K562 (cell line): ENCODE data around the gene ITIH3. TPM values are rescaled to one million over a fixed set of nuclear protein-coding genes. Genes with fewer than 3 reads are reported as not detected.

ENCODE experiments used
- ATAC-seq: fragments of 200-7000 bp; cut with Tn5 transposase; 3 replicates; pipeline ENCODE4 v1.9.1; 2020; ENCODE audit warnings: moderate library complexity
- BruUV-seq: library from RNA; stranded (reverse); fragments of 400-500 nt; replicated peaks from 2 replicates; lab custom pipeline; 2021; lab: Mats Ljungman, UMichigan
- CTCF ChIA-PET: fragments of 300-600 bp; formaldehyde crosslinking; extraction: SDS; loops from one replicate; lab custom pipeline; 2021; ENCODE audit warnings: low intra/inter-chr PET ratio; lab: Yijun Ruan, JAX
- POLR2A ChIA-PET: fragments of 300-600, 350-650 bp; sonication (Branson Sonifier 250); formaldehyde crosslinking; extraction: SDS; loops from one replicate; lab custom pipeline; 2021; ENCODE audit warnings: antibody characterized with exemption, inconsistent platforms; lab: Yijun Ruan, JAX
- DNase-seq, 4 experiments: peaks; one replicate each; pipeline versions ENCODE4 v3.0.0 to v3.0.0-alpha.2; 2011 to 2018; ENCODE audit warnings: low spot score in 3 of 4, mixed read lengths in 3 of 4; ENCODE audit errors: extremely low read depth in 1 of 4
- FAIRE-seq: peaks from 2 replicates; lab custom pipeline; 2011; peaks lifted over from hg19 to GRCh38; lab: Jason Lieb, UNC
- H2AFZ ChIP-seq: 2 replicates; pipeline ENCODE4 v1.6.0; 2011; ENCODE audit warnings: low read depth, low read length, control low read depth, inconsistent platforms
- H3K27ac ChIP-seq: fragments of 200-600 bp; 3 replicates; pipeline ENCODE4 v1.8.0; 2011; ENCODE audit warnings: low read depth, mild to moderate bottlenecking, control low read depth, inconsistent platforms, low read length, moderate library complexity, mixed read lengths; ENCODE audit errors: extremely low read depth
- H3K27me3 ChIP-seq, 2 experiments: fragments of 300-600 bp in 1 of 2; 2 replicates in 1 of 2; 3 replicates in 1 of 2; pipeline versions ENCODE4 v1.6.0 to v1.8.0; 2011; ENCODE audit warnings: inconsistent platforms in 2 of 2, low read length in 2 of 2, mild to moderate bottlenecking in 1 of 2, mixed read lengths in 1 of 2, moderate library complexity in 1 of 2; ENCODE audit not compliant: control insufficient read depth in 2 of 2, insufficient read depth in 2 of 2
- H3K36me3 ChIP-seq: fragments of 300-600 bp; 3 replicates; pipeline ENCODE4 v1.8.0; 2011; ENCODE audit warnings: mild to moderate bottlenecking, low read length, inconsistent platforms; ENCODE audit not compliant: control insufficient read depth, insufficient read depth
- H3K4me1 ChIP-seq, 2 experiments: fragments of 200-600 bp in 1 of 2; replicated peaks in 1 of 2; 2 replicates in 1 of 2; 3 replicates in 1 of 2; pipeline versions ENCODE4 v1.5.1 to v1.8.0; 2011; ENCODE audit warnings: inconsistent platforms in 2 of 2, low read length in 2 of 2, mild to moderate bottlenecking in 1 of 2, mixed read lengths in 1 of 2, moderate library complexity in 1 of 2; ENCODE audit not compliant: control insufficient read depth in 2 of 2, insufficient read depth in 2 of 2
- H3K4me2 ChIP-seq: 2 replicates; pipeline ENCODE4 v1.6.1; 2011; ENCODE audit warnings: low read length, control low read depth, inconsistent platforms, mixed read lengths; ENCODE audit not compliant: insufficient read depth
- H3K4me3 ChIP-seq: fragments of 200-600 bp; sonication (generic), shearing (Covaris generic); 2 replicates; pipeline ENCODE4 v1.5.1; 2016; ENCODE audit warnings: control low read depth, inconsistent platforms
- H3K79me2 ChIP-seq: fragments of 200-600 bp; 3 replicates; pipeline ENCODE4 v1.8.0; 2011; ENCODE audit warnings: low read length, inconsistent platforms; ENCODE audit not compliant: control insufficient read depth, insufficient read depth
- H3K9ac ChIP-seq, 2 experiments: 2 replicates each; pipeline versions ENCODE4 v1.6.0 to v1.6.1; 2011; ENCODE audit warnings: low read depth in 2 of 2, low read length in 2 of 2, control low read depth in 1 of 2, inconsistent platforms in 1 of 2, mild to moderate bottlenecking in 1 of 2, mixed read lengths in 1 of 2; ENCODE audit not compliant: insufficient read depth in 1 of 2
- H3K9me1 ChIP-seq: one replicate; pipeline ENCODE4 v1.6.0; 2011; ENCODE audit warnings: inconsistent platforms, mild to moderate bottlenecking, low read length, moderate library complexity; ENCODE audit not compliant: control insufficient read depth, insufficient read depth
- H3K9me3 ChIP-seq: replicated peaks from 2 replicates; pipeline ENCODE4 v1.5.1; 2011; ENCODE audit warnings: low read depth, low read length, inconsistent platforms; ENCODE audit not compliant: control insufficient read depth, insufficient read depth
- H4K20me1 ChIP-seq: replicated peaks from 2 replicates; pipeline ENCODE4 v1.6.1; 2011; ENCODE audit warnings: low read length, inconsistent platforms, mixed read lengths; ENCODE audit not compliant: control insufficient read depth, insufficient read depth
- CCAR2 ChIP-seq: fragments of 200-400 bp; formaldehyde crosslinking; IDR thresholded peaks from 2 replicates; pipeline ENCODE4 v1.6.1; 2017; ENCODE audit warnings: mild to moderate bottlenecking, low read depth, low read length
- ERF ChIP-seq: fragments of 450-650 bp; formaldehyde crosslinking; IDR thresholded peaks from 2 replicates; pipeline ENCODE4 v1.4.0; 2020; ENCODE audit warnings: mild to moderate bottlenecking, mixed read lengths
- HMGN3 ChIP-seq: IDR thresholded peaks from 2 replicates; pipeline ENCODE4 v1.6.1; 2011; ENCODE audit warnings: borderline replicate concordance, low read depth, mild to moderate bottlenecking, mixed read lengths, low read length; ENCODE audit not compliant: insufficient read length; ENCODE audit errors: extremely low read depth
- KAT8 ChIP-seq: fragments of 450-650 bp; IDR thresholded peaks from 2 replicates; pipeline ENCODE4 v1.6.1; 2016; ENCODE audit warnings: low read depth, mild to moderate bottlenecking
- WGBS: fragments of 100-300 bp; shearing (Covaris generic); methylation state at CpG from one replicate; pipeline ENCODE4 v1.1.6; 2016; ENCODE audit warnings: low coverage, mixed read lengths; ENCODE audit not compliant: insufficient coverage; ENCODE audit errors: missing lambda C conversion rate; 5-methylcytosine and 5-hydroxymethylcytosine counted together
- in situ Hi-C: fragments of 300-500 bp; cut with MboI; formaldehyde crosslinking; loops from 4 replicates; pipeline ENCODE4 v1.15.0; 2018; ENCODE audit warnings: inconsistent platforms, mixed read lengths
- intact Hi-C: fragments of 100-400 bp; cut with micrococcal nuclease; formaldehyde crosslinking; loops from 2 replicates; pipeline ENCODE4 v1.14.2; 2022
- polyA plus RNA-seq, 8 experiments: library from polyadenylated mRNA; depleted of rRNA in 4 of 8; stranded (reverse) in 5 of 8; unstranded in 3 of 8; fragments of >200 nt; fragmentation: Nextera tagmentation in 2 of 8; fragmentation: Illumina TruSeq in 1 of 8; extraction: Ambion mirVana in 2 of 8; extraction: Trizol in 1 of 8; gene quantifications; 2 replicates each; pipeline versions ENCODE4 v1.2.1 to v1.2.3, GENCODE V29; 2011 to 2014; ENCODE audit warnings: inconsistent platforms in 1 of 8, missing spikeins in 1 of 8
- total RNA-seq, 7 experiments: library from RNA; depleted of rRNA in 6 of 7; stranded (reverse); fragments of >200 nt in 6 of 7; fragmentation: Illumina TruSeq in 2 of 7; extraction: Trizol in 2 of 7; gene quantifications; 2 replicates each; pipeline versions ENCODE4 v1.2.1 to v1.2.3, GENCODE V29; 2011 to 2021; ENCODE audit warnings: low replicate concordance in 1 of 7
- TF ChIP-seq, protein P1 (sequence below): sonication (generic); formaldehyde crosslinking; IDR thresholded peaks from 2 replicates; pipeline ENCODE4 v1.8.1; 2023; ENCODE audit warnings: mild to moderate bottlenecking, missing genetic modification reagents
- TF ChIP-seq, protein P2 (sequence below): fragments of 450-650 bp; IDR thresholded peaks from 2 replicates; pipeline ENCODE4 v1.6.1; 2016

ITIH3 gene
- total and polyA plus RNA-seq, 9 of the 15 experiments (the other 6 are each of a cell fraction or from before 2014, with no cell fraction given), result 0.07 to 0.35 TPM; not detected in 7

DNA sequence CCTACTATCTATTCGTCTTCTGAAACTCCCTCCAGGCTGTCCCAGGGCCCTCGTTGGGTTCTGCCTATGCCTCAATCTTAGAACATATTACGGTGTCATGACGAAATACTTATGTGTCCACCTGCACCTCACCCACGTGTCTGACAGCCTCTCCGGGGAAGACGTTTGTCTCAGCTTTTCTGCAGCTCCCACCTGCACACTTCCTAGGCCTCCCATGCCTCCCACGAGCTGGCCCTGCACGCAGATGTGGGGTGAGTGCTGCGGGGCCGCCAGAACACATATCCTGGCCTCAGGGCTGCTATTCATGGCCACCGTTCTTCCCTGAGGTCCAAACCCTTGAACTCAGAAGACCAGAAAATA lies 47.4 kb downstream of the ITIH3 start (continued):
- TF ChIP-seq HMGN3 (no peak), ERF (CRISPR knock-in tag) (no peak)
- TF ChIP-seq, protein P1, sequence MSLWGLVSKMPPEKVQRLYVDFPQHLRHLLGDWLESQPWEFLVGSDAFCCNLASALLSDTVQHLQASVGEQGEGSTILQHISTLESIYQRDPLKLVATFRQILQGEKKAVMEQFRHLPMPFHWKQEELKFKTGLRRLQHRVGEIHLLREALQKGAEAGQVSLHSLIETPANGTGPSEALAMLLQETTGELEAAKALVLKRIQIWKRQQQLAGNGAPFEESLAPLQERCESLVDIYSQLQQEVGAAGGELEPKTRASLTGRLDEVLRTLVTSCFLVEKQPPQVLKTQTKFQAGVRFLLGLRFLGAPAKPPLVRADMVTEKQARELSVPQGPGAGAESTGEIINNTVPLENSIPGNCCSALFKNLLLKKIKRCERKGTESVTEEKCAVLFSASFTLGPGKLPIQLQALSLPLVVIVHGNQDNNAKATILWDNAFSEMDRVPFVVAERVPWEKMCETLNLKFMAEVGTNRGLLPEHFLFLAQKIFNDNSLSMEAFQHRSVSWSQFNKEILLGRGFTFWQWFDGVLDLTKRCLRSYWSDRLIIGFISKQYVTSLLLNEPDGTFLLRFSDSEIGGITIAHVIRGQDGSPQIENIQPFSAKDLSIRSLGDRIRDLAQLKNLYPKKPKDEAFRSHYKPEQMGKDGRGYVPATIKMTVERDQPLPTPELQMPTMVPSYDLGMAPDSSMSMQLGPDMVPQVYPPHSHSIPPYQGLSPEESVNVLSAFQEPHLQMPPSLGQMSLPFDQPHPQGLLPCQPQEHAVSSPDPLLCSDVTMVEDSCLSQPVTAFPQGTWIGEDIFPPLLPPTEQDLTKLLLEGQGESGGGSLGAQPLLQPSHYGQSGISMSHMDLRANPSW (CRISPR knock-in tag), result no peak

DNA sequence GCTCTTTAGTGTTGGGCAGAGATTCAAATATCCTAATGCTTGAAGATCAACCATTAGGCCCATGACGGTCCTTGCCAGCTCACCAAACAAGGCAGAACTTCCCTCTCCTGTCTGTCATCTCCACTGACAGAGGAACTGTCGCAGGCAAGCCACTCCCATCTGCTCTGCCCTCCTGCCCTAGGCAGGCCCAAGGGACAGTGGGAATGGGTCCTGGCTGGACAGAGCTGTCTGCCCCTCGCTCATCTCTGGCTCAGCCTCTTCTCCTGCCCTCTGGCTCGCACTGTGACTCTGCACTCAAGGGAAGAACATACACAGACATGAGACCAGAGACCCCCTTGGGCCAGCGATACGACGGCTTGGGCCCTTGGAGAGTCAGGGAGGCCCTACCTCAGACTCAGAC lies 47.8 kb downstream of the ITIH3 start:
- no peak overlapping the region for H2AFZ ChIP-seq
- H3K4me3 ChIP-seq, result no peak overlapping the region
- no peaks in the 10 kb centered on the region for H3K27me3 ChIP-seq
- no peaks in the 10 kb centered on the region for H4K20me1 ChIP-seq
- H3K4me1 ChIP-seq, result no peaks in the 10 kb centered on the region
- in situ Hi-C loops, result loop anchor here (10.0 kb wide), 1 partner anchor 232 kb away; no protein-coding TSS in a partner anchor
- no peaks in the 10 kb centered on the region for H3K79me2 ChIP-seq
- FAIRE-seq (no peak), ATAC-seq (no peak), DNase-seq (no peak)
- H3K9ac ChIP-seq, result no peak overlapping the region
- ChIA-PET CTCF (no interaction called here), POLR2A (no interaction called here)
- no TSS peak for BruUV-seq
- TF ChIP-seq, protein P2, sequence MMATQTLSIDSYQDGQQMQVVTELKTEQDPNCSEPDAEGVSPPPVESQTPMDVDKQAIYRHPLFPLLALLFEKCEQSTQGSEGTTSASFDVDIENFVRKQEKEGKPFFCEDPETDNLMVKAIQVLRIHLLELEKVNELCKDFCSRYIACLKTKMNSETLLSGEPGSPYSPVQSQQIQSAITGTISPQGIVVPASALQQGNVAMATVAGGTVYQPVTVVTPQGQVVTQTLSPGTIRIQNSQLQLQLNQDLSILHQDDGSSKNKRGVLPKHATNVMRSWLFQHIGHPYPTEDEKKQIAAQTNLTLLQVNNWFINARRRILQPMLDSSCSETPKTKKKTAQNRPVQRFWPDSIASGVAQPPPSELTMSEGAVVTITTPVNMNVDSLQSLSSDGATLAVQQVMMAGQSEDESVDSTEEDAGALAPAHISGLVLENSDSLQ, result peak; percentile 64
- TF ChIP-seq KAT8 (no peak), CCAR2 (no peak)
- no peaks in the 10 kb centered on the region for H3K9me1 ChIP-seq
- WGBS, result 66% methylated on average over 5 of the region's 7 CpGs
- no peak overlapping the region for H3K27ac ChIP-seq
- H3K4me2 ChIP-seq, result no peak overlapping the region
- H3K36me3 ChIP-seq, result no peaks in the 10 kb centered on the region
- intact Hi-C loops, result no loop called here
- no peaks in the 10 kb centered on the region for H3K9me3 ChIP-seq
